Neural cell (in vitro differentiated cells): ENCODE measurements around the gene L3MBTL1.

Experiments
- CTCF ChIP-seq: fragments of 450-650 bp; IDR thresholded peaks from 2 replicates; pipeline ENCODE4 v1.5.1; 2014; ENCODE audit warnings: antibody characterized with exemption, mild to moderate bottlenecking, moderate library complexity; ENCODE audit not compliant: poor library complexity, severe bottlenecking
- EP300 ChIP-seq: fragments of 450-650 bp; conservative IDR thresholded peaks from 2 replicates; pipeline ENCODE4 v1.6.1; 2014; ENCODE audit warnings: antibody characterized with exemption, mild to moderate bottlenecking, moderate library complexity; ENCODE audit not compliant: poor library complexity, severe bottlenecking
- EZH2 ChIP-seq: fragments of 200-600, 300-800 bp; shearing (Covaris generic), sonication (generic); IDR thresholded peaks from 2 replicates; pipeline ENCODE4 v1.6.1; 2014; ENCODE audit warnings: antibody characterized with exemption, low read length, borderline replicate concordance, mild to moderate bottlenecking; ENCODE audit not compliant: insufficient read depth, poor library complexity, severe bottlenecking
- MXI1 ChIP-seq: fragments of 450-650 bp; conservative IDR thresholded peaks from 2 replicates; pipeline ENCODE4 v1.6.1; 2014; ENCODE audit warnings: antibody characterized with exemption, mild to moderate bottlenecking; ENCODE audit not compliant: poor library complexity, severe bottlenecking
- POLR2AphosphoS5 ChIP-seq: IDR thresholded peaks from 2 replicates; pipeline ENCODE4 v1.6.1; 2012
- RAD21 ChIP-seq: fragments of 450-650 bp; conservative IDR thresholded peaks from 2 replicates; pipeline ENCODE4 v1.6.1; 2014; ENCODE audit warnings: antibody characterized with exemption, mild to moderate bottlenecking, moderate library complexity
- REST ChIP-seq: IDR thresholded peaks from 2 replicates; pipeline ENCODE4 v1.6.1; 2012; ENCODE audit warnings: borderline replicate concordance
- SMC3 ChIP-seq: fragments of 450-650 bp; conservative IDR thresholded peaks from 2 replicates; pipeline ENCODE4 v1.6.1; 2014; ENCODE audit warnings: antibody characterized with exemption, mild to moderate bottlenecking, moderate library complexity; ENCODE audit not compliant: poor library complexity
- TAF1 ChIP-seq: IDR thresholded peaks from 2 replicates; pipeline ENCODE4 v1.6.1; 2012; ENCODE audit warnings: low read depth

- TF ChIP-seq EZH2 (no peak), CTCF (no peak), TAF1 (no peak), SMC3 (no peak), EP300 (no peak), POLR2AphosphoS5 (no peak), REST (no peak), MXI1 (no peak), RAD21 (no peak)
Measured at GRCh38 chr20:43590036-43590391, 82.5 kb downstream of the L3MBTL1 start.
